ENCODE measurements around the gene PDK3. TPM values are rescaled to one million over a fixed set of nuclear protein-coding genes. Genes with fewer than 3 reads are reported as not detected.

PDK3 gene
- total RNA-seq, 1 experiment from 2014 or later = 9.6 TPM

DNA sequence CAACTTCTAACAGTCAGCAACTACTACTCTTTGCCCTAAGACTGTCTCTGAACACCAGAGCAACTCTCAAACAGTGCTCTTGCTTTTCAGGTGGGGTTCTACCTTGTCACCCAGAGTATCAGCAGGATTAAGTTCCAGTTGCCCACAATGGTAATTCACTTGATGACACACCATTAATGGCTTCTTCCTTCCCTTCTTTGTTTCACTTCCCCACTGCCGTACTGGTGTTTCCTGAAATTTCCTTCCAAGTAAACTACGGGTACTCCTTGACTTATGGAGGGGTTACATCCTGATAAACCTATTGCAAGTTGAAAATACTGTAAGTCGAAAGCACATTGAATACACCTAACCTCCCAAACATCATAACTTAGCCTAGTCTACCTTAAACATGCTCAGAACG is 36.6 kb upstream of the PDK3 start:
- DNase-seq (ENCODE audit: low read depth, low spot score) (no peak), ATAC-seq (no peak)
- no peak overlapping the region for H3K4me2 ChIP-seq (ENCODE audit: low read length)
- ChIA-PET CTCF (no interaction called here), POLR2A (no interaction called here), RAD21 (ENCODE audit: low non-redundant PET in 1 of 2, low total read pairs in 2 of 2, uncharacterized antibody in 2 of 2, unreplicated experiment in 2 of 2) (no interaction called here)
- H3K4me3 ChIP-seq (replicated peaks in 1 of 2; ENCODE audit: low read depth in 1 of 2, low read length in 2 of 2) = no peak overlapping the region
- intact Hi-C loops (cut with micrococcal nuclease) = no loop called here
- H4K20me1 ChIP-seq (ENCODE audit: insufficient read depth) = no peaks in the 10 kb centered on the region
- H3K9ac ChIP-seq (ENCODE audit: low read length) = no peak overlapping the region
- H3K36me3 ChIP-seq (ENCODE audit: control insufficient read depth in 1 of 2, insufficient read depth in 2 of 2, low read length in 2 of 2) = no peaks in the 10 kb centered on the region
- H3K27me3 ChIP-seq (ENCODE audit: insufficient read depth, low read length) = no peaks in the 10 kb centered on the region
- no peaks in the 10 kb centered on the region for H3K4me1 ChIP-seq (ENCODE audit: control insufficient read depth in 1 of 2, insufficient read depth in 2 of 2, low read length in 2 of 2)
- H3K27ac ChIP-seq (ENCODE audit: low read depth, low read length) = no peak overlapping the region
- TF ChIP-seq, protein P1, sequence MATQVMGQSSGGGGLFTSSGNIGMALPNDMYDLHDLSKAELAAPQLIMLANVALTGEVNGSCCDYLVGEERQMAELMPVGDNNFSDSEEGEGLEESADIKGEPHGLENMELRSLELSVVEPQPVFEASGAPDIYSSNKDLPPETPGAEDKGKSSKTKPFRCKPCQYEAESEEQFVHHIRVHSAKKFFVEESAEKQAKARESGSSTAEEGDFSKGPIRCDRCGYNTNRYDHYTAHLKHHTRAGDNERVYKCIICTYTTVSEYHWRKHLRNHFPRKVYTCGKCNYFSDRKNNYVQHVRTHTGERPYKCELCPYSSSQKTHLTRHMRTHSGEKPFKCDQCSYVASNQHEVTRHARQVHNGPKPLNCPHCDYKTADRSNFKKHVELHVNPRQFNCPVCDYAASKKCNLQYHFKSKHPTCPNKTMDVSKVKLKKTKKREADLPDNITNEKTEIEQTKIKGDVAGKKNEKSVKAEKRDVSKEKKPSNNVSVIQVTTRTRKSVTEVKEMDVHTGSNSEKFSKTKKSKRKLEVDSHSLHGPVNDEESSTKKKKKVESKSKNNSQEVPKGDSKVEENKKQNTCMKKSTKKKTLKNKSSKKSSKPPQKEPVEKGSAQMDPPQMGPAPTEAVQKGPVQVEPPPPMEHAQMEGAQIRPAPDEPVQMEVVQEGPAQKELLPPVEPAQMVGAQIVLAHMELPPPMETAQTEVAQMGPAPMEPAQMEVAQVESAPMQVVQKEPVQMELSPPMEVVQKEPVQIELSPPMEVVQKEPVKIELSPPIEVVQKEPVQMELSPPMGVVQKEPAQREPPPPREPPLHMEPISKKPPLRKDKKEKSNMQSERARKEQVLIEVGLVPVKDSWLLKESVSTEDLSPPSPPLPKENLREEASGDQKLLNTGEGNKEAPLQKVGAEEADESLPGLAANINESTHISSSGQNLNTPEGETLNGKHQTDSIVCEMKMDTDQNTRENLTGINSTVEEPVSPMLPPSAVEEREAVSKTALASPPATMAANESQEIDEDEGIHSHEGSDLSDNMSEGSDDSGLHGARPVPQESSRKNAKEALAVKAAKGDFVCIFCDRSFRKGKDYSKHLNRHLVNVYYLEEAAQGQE (IDR thresholded peaks at IDR 0.05; ENCODE audit: low read depth) = no peak
- no peak for TF ChIP-seq SRF (IDR thresholded peaks at IDR 0.05; ENCODE audit: low read depth)
- TF ChIP-seq RAD21 (IDR thresholded peaks at IDR 0.05; ENCODE audit: low read depth) = no peak
- no peak for TF ChIP-seq POLR2A (IDR thresholded peaks at IDR 0.05; ENCODE audit: borderline replicate concordance, extremely low read depth, insufficient read depth, insufficient read length)
- TF ChIP-seq, protein P2, sequence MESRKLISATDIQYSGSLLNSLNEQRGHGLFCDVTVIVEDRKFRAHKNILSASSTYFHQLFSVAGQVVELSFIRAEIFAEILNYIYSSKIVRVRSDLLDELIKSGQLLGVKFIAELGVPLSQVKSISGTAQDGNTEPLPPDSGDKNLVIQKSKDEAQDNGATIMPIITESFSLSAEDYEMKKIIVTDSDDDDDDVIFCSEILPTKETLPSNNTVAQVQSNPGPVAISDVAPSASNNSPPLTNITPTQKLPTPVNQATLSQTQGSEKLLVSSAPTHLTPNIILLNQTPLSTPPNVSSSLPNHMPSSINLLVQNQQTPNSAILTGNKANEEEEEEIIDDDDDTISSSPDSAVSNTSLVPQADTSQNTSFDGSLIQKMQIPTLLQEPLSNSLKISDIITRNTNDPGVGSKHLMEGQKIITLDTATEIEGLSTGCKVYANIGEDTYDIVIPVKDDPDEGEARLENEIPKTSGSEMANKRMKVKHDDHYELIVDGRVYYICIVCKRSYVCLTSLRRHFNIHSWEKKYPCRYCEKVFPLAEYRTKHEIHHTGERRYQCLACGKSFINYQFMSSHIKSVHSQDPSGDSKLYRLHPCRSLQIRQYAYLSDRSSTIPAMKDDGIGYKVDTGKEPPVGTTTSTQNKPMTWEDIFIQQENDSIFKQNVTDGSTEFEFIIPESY (IDR thresholded peaks at IDR 0.05; ENCODE audit: extremely low read depth, insufficient replicate concordance, low read length) = no peak
- TF ChIP-seq EGR1 (IDR thresholded peaks at IDR 0.05; ENCODE audit: low read depth) = no peak
- TF ChIP-seq, protein P3, sequence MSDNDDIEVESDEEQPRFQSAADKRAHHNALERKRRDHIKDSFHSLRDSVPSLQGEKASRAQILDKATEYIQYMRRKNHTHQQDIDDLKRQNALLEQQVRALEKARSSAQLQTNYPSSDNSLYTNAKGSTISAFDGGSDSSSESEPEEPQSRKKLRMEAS (IDR thresholded peaks at IDR 0.05) = no peak
- no peak for TF ChIP-seq CBX3 (IDR thresholded peaks at IDR 0.05; ENCODE audit: low read depth)
- TF ChIP-seq ZNF274 (IDR thresholded peaks at IDR 0.05; ENCODE audit: low read depth, low read length) = no peak
- TF ChIP-seq FOSL1 (IDR thresholded peaks at IDR 0.05; ENCODE audit: low read depth) = no peak
- H2AFZ ChIP-seq (ENCODE audit: low read depth, low read length, poor library complexity, severe bottlenecking) = no peak overlapping the region
- H3K9me3 ChIP-seq (ENCODE audit: control insufficient read depth in 1 of 2, insufficient read depth in 1 of 2, low read depth in 1 of 2, low read length in 2 of 2) = no peaks in the 10 kb centered on the region
- no TSS peak for BruUV-seq (replicated peaks)
- no peaks in the 10 kb centered on the region for H3K79me2 ChIP-seq (ENCODE audit: insufficient read depth, low read length)
- H3K9me2 ChIP-seq (ENCODE audit: insufficient read depth) = no peaks in the 10 kb centered on the region

All from HCT116 (cell line).